ENCODE data around the gene PLS3.

The PLS3 gene

GRCh38 chrX:115694028-115694427, 133.1 kb downstream of the PLS3 start:
- DNase-seq (ENCODE audit: low read depth): no peak

- no peak for DNase-seq (ENCODE audit: low read depth)
These were observed 135.1 kb downstream of the PLS3 start for GRCh38 chrX:115696039-115696438.

- DNase-seq (ENCODE audit: low read depth): no peak
These were observed 136.0 kb downstream of the PLS3 start for GRCh38 chrX:115696939-115697338.

GRCh38 chrX:115697806-115698205, 136.8 kb downstream of the PLS3 start:
- no peak for DNase-seq (ENCODE audit: low read depth)

Data from stimulated activated CD8-positive, alpha-beta memory T cell treated with anti-CD3 and anti-CD28 coated beads, Interleukin-12 subunit alpha, Interleukin-12 subunit beta, amount 100 ng/mL, for 4 hours (primary cell).